ENCODE data around the gene AEBP2.
"Not testable (repeated sequence)": the region's sequence is repeated elsewhere in the genome, so short reads cannot be mapped to it uniquely, and the experiment has no call there.

- not testable (repeated sequence) for TF ChIP-seq CTCF, POLR2A (IDR thresholded peaks at IDR 0.05)
Observed at GRCh38 chr12:19475884-19476505, 36.7 kb downstream of the AEBP2 start.

Data from adrenal gland (tissue), 5 donors.